Prostate gland (tissue), 2 donors: ENCODE data around the gene TPO.

Experiments used
- POLR2AphosphoS5 ChIP-seq: sonication (generic); formaldehyde crosslinking; IDR thresholded peaks from one replicate; pipeline ENCODE4 v1.6.1; 2017; ENCODE audit warnings: antibody characterized with exemption
- TF ChIP-seq, protein P1 (sequence below), 4 experiments: fragments of 200-600 bp in 2 of 4; fragments of 450-650 bp in 2 of 4; sonication (generic) in 2 of 4; IDR thresholded peaks; 1 replicate in 3 of 4; 2 replicates in 1 of 4; pipeline ENCODE4 v1.5.1; 2016 to 2019; ENCODE audit warnings: antibody characterized with exemption in 4 of 4, mild to moderate bottlenecking in 2 of 4, moderate library complexity in 2 of 4

- TF ChIP-seq, protein P1, sequence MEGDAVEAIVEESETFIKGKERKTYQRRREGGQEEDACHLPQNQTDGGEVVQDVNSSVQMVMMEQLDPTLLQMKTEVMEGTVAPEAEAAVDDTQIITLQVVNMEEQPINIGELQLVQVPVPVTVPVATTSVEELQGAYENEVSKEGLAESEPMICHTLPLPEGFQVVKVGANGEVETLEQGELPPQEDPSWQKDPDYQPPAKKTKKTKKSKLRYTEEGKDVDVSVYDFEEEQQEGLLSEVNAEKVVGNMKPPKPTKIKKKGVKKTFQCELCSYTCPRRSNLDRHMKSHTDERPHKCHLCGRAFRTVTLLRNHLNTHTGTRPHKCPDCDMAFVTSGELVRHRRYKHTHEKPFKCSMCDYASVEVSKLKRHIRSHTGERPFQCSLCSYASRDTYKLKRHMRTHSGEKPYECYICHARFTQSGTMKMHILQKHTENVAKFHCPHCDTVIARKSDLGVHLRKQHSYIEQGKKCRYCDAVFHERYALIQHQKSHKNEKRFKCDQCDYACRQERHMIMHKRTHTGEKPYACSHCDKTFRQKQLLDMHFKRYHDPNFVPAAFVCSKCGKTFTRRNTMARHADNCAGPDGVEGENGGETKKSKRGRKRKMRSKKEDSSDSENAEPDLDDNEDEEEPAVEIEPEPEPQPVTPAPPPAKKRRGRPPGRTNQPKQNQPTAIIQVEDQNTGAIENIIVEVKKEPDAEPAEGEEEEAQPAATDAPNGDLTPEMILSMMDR (IDR thresholded peaks at IDR 0.05), result no peak
- no peak for TF ChIP-seq POLR2AphosphoS5
Observed at GRCh38 chr2:1515986-1516797, 102.9 kb downstream of the TPO start.
